ENCODE measurements around the gene CUL4A.
"Not testable (repeated sequence)": the region's sequence is repeated elsewhere in the genome, so short reads cannot be mapped to it uniquely, and the experiment has no call there.

The CUL4A gene

DNA sequence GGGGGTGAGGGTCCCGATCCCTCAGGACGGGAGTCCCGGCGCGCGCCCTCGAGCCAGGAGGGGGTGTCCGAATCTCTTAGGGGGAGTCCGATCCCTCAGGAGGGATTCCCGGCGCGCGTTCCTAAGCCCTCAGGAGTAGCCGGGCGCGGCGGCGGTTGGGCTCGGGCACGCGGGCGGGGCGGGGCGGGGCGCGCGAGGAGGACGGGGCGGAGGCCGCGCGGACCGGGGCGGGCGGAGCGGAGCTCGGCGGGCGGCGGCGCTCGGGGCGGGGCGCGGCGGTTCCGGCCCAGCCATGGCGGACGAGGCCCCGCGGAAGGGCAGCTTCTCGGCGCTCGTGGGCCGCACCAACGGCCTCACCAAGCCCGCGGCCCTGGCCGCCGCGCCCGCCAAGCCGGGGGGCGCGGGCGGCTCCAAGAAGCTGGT lies at the start of gene CUL4A:
CUL4A (plus strand) TSS at position 278 of the 423 bp plus-strand sequence; CDS start at position 293, 15 bp downstream.
- peak; percentile 64 to 69 for DNase-seq (ENCODE audit: low read depth in 2 of 2)

DNA sequence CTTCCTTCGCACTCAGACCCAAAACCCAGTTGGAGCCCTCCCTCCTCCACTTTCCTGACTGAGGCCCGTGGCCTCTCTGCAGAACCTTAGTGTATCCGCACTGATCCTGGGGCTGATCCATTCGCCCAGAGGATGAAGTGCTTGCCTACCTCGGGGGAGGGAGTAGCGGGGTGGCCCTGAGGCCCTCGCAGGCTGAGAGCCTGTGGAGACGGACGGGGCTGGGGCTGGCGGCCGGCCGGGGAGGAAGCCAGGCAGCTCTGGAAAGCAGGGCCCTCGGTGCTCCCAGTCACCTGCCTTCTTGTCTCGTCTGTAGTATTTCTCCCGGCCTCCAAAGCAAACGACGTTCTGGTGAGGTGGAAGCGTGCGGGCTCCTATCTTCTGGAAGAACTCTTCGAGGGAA lies 49.7 kb upstream of the CUL4A start:
- DNase-seq (ENCODE audit: low read depth in 2 of 2) = no peak

- no peak for DNase-seq (ENCODE audit: low read depth in 2 of 2)
Measured at GRCh38 chr13:113160983-113161382, 48.4 kb upstream of the CUL4A start.

- DNase-seq (ENCODE audit: low read depth in 2 of 2) = no peak
Measured at GRCh38 chr13:113161433-113161832, 48.0 kb upstream of the CUL4A start.

- not testable (repeated sequence) for DNase-seq (ENCODE audit: low read depth in 2 of 2)
Measured at GRCh38 chr13:113161975-113162374, 47.4 kb upstream of the CUL4A start.

- no peak for DNase-seq (ENCODE audit: low read depth in 2 of 2)
Measured at GRCh38 chr13:113162783-113163685, 46.4 kb upstream of the CUL4A start.

GRCh38 chr13:113164492-113164891 lies 44.9 kb upstream of the CUL4A start:
- DNase-seq (ENCODE audit: low read depth in 2 of 2) = no peak

GRCh38 chr13:113166266-113166665 lies 43.1 kb upstream of the CUL4A start:
- peak in 1 of 2 donors; percentile 35 for DNase-seq (ENCODE audit: low read depth in 2 of 2)

- DNase-seq (ENCODE audit: low read depth in 2 of 2) = no peak
Measured at GRCh38 chr13:113166681-113167080, 42.7 kb upstream of the CUL4A start.

DNA sequence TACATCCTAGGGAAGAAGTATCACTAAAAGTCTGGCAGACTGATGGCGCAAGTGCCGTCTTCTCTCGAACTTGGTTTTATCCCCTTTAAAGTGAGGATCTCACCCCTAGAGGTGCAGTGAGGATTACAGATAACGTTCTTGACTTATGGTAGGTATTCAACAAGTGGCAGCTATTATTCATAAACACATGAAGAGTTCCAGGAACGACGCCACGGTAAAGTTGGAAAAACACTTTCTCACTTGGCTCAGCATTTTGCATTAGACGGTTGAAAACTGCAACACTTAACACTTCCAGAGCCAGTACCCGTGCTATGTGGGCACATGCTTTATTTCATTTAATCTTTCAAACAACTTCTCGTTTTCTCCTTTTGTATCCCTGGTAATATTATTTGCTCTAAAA lies 42.3 kb upstream of the CUL4A start:
- DNase-seq (ENCODE audit: low read depth in 2 of 2) = no peak

- DNase-seq (ENCODE audit: low read depth in 2 of 2) = no peak
Measured at GRCh38 chr13:113167575-113167974, 41.8 kb upstream of the CUL4A start.

- no peak for DNase-seq (ENCODE audit: low read depth in 2 of 2)
Measured at GRCh38 chr13:113168211-113168610, 41.2 kb upstream of the CUL4A start.

DNA sequence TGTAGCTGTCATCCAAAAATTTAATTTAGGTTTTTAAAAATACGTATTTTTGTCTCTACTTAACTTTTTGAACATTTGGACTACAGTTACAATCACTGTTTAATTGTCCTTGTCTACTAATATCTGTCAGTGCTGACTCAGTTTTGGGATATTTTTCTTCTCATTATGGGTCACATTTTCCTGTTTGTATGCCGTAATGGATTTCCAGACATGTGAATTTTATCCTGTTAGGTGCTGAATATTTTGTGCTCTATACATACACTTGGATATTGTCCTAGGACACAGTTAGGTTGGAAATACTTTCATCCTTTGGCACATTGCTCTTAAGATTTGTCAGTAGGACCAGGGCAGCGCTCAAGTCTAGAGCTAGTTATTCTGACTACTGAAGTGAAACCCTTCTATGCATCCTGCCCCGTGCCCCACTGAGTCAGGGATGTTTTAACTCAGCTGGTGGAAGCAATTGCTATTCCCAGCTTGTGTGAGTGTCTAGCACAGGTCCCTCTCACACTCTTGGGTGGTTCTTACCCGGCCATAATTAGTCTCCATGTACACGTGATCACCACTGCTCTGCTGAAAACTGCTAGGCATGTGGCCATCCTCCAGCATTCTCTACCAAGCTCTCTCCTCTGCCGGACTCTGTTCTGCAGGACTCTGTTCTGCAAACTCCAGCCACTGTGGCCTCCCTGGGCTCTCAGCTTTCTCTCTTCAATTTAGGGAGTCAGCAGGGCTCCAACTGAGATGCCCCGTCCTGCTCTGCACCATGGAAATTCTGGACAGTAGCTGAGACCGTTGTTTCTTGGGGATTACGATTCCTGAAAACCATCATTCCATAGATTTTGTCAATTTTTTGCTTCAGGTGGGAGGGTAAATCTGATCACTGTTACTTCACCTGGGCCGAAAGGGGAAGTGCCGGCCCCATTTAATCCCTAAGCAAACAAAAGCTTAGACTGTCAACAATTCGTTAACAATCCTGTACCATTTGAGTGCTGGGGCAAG lies 39.8 kb upstream of the CUL4A start:
- no peak for DNase-seq (ENCODE audit: low read depth in 2 of 2)

DNA sequence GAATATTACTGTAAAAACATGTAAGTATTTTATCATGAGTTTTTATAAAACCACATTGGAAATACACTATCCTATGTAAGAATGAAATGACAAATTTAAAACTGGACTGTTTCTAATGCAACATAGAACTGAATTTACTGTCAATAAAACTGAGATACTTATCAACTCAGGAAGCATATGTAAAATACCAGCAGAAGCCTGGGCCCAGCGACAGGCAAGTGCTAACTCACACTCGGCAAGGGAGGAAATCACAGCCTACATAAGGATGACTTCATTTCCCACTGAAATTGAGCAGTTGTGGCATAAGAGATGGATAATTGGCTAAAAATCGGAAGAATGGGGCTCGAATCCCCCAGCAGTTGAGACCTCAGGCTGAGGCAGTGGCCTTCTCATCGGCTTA lies 38.9 kb upstream of the CUL4A start:
- DNase-seq (ENCODE audit: low read depth in 2 of 2) = no peak

- no peak for DNase-seq (ENCODE audit: low read depth in 2 of 2)
Measured at GRCh38 chr13:113171250-113172125, 37.9 kb upstream of the CUL4A start.

GRCh38 chr13:113172419-113172926 lies 36.9 kb upstream of the CUL4A start:
- DNase-seq (ENCODE audit: low read depth in 2 of 2) = no peak

- no peak for DNase-seq (ENCODE audit: low read depth in 2 of 2)
Measured at GRCh38 chr13:113176280-113176679, 33.1 kb upstream of the CUL4A start.

DNA sequence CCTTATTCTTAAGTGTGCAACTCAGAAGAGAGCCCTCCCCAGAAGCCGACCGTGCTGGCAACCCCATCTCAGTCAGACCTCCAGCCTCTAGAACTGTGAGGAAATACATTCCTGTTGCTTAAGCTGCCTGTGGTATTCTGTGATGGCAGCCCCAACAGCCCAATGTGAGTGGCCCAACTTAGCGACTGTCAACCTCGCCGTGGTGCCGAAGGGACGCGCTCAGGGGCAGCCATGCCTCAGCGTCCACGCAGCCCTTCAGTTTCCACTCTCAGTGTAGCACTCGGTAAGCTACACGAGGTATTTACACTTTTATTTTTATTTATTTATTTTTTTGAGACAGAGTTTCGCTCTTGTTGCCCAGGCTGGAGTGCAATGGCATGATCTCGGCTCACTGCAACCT lies 32.6 kb upstream of the CUL4A start:
- DNase-seq (ENCODE audit: low read depth in 2 of 2) = no peak

DNA sequence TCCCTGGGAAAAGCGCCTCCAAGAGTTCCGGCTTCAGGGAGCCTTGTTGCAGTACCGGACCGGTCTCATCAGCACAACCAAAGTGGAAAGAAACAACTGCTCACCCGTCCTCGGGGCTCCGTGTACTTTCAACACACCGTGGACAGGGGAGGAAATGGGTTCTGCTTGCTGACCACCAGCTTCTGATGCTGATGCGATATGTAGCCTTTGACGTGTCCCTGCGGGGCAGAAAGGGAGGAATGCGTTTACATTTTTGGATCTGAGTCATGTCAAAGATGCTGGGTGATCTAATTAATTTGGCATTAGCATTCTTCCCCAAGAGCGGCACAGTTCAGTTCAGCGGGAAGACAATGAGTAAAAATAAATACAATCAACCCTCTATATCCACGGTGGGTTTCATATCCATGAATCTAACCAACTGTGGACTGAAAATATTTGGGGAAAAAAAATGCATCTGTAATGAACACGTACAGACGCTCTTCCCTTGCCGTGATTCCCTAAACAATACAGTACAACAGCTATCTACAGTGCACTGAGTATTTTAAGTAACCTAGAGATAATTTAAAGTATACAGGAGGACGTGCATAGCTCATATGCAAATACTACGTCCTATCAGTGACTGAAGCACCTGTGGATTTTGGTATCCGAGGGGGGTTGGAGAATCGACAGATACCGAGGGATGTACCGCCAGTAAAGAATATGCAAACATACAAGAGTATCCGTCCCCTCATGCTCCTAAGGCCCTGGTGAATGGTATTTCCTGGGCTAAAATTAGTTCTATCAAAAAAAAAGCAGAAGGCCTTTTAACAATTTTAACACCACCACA lies 31.1 kb upstream of the CUL4A start:
- no peak for DNase-seq (ENCODE audit: low read depth in 2 of 2)

- DNase-seq (ENCODE audit: low read depth in 2 of 2) = no peak
Measured at GRCh38 chr13:113178896-113179167, 30.6 kb upstream of the CUL4A start.
